ENCODE measurements around the gene RNF123. TPM values are rescaled to one million over a fixed set of nuclear protein-coding genes. Genes with fewer than 3 reads are reported as not detected.
"Not testable (repeated sequence)": the region's sequence is repeated elsewhere in the genome, so short reads cannot be mapped to it uniquely, and the experiment has no call there.

RNF123 gene
- total RNA-seq, 1 donor from 2014 or later = 49.9 TPM

DNA sequence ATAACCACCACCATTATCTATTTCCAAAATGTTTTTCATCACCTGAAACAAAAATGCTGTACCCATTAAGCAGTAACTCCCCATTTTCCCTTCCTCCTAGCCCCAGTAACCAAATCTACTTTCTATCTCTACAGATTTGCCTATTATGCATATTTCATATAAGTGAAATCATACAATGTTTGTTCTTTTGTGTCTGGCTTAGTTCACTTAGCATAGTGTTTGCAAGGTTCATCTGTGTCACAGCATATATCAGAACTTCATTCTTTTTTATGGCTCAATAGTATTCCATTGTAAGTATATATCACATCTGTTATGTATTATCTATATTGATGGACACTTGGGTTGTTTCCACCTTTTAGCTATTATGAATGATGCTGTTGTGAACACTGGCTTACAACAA, 51.1 kb downstream of the RNF123 start:
- Mint-ChIP-seq H3K27ac (no peak overlapping the region), H3K4me3 (no peak overlapping the region), H3K9me3 (no peaks in the 10 kb centered on the region), H3K36me3 (peaks cover 31% of the 10 kb centered on the region), H3K27me3 (no peaks in the 10 kb centered on the region), H3K4me1 (ENCODE audit: unreplicated experiment) (no peaks in the 10 kb centered on the region)
- TF ChIP-seq, protein P1, sequence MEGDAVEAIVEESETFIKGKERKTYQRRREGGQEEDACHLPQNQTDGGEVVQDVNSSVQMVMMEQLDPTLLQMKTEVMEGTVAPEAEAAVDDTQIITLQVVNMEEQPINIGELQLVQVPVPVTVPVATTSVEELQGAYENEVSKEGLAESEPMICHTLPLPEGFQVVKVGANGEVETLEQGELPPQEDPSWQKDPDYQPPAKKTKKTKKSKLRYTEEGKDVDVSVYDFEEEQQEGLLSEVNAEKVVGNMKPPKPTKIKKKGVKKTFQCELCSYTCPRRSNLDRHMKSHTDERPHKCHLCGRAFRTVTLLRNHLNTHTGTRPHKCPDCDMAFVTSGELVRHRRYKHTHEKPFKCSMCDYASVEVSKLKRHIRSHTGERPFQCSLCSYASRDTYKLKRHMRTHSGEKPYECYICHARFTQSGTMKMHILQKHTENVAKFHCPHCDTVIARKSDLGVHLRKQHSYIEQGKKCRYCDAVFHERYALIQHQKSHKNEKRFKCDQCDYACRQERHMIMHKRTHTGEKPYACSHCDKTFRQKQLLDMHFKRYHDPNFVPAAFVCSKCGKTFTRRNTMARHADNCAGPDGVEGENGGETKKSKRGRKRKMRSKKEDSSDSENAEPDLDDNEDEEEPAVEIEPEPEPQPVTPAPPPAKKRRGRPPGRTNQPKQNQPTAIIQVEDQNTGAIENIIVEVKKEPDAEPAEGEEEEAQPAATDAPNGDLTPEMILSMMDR (conservative IDR thresholded peaks at IDR 0.05) = no peak
- DNase-seq (ENCODE audit: extremely low spot score, unreplicated experiment) = no peak

DNA sequence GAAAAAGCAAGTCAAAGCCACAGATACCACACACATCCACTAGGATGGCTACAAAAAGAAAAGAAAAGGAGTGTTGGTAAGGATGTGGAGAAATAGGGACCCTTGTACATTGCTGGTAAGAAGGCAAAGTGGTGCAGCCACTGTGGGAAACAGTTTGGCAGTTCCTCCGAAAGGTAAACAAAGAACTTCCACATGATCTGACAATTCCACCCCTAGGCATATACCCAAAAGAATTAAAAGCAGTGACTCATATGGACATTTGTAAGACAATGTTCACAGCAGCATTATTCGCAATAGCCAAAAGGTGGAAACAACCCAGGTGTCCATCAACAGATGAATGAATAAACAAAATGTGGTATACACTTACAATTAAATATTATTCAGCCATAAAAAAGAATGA, 56.6 kb downstream of the RNF123 start:
- TF ChIP-seq, protein P1 (conservative IDR thresholded peaks at IDR 0.05) = no peak
- no peak overlapping the region for H3K4me3 Mint-ChIP-seq
- H3K9me3 Mint-ChIP-seq = no peaks in the 10 kb centered on the region
- no peak for DNase-seq (ENCODE audit: extremely low spot score, unreplicated experiment)
- H3K4me1 Mint-ChIP-seq (ENCODE audit: unreplicated experiment) = no peaks in the 10 kb centered on the region
- no peak overlapping the region for H3K27ac Mint-ChIP-seq
- H3K36me3 Mint-ChIP-seq = peaks cover 20% of the 10 kb centered on the region
- no peaks in the 10 kb centered on the region for H3K27me3 Mint-ChIP-seq

DNA sequence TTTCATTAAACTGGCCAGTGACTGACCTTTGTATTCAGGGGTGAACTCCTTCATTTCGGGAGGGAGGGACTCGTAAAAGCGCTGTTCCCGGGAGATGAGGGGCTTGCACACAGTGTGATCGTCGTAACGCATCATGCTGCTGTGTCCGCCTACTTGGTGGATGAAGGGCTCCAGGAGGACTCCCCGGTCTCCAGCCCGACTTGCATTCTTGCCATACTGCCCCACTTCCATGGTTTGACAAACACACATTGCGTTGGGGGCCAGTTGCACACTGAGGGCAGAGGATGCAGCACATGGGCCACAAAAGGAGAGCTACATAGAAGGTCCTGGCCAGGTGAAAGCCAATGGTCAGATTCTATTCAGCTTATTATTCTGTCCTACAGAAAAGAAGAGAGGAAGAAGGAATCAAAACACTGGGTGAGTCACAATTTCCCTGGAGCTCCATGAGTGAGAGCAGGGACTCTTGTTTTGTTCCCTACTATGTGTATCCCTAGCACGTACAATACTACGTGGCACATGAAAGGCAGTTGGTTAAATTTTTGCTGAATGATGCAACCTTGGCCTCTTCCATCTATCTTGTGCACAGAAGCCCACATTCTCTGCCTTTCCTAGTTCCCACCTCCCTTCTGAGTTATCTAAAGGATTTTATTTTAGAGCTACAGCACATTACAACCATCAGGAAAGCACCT, 58.6 kb downstream of the RNF123 start:
- Mint-ChIP-seq H3K9me3 (no peaks in the 10 kb centered on the region), H3K36me3 (peaks cover 21% of the 10 kb centered on the region), H3K27ac (peak overlapping the region; percentile 19), H3K4me3 (no peak overlapping the region), H3K27me3 (no peaks in the 10 kb centered on the region), H3K4me1 (ENCODE audit: unreplicated experiment) (peaks cover under 1% of the 10 kb centered on the region)
- DNase-seq (ENCODE audit: extremely low spot score, unreplicated experiment) = no peak
- TF ChIP-seq, protein P1 (conservative IDR thresholded peaks at IDR 0.05) = no peak

DNA sequence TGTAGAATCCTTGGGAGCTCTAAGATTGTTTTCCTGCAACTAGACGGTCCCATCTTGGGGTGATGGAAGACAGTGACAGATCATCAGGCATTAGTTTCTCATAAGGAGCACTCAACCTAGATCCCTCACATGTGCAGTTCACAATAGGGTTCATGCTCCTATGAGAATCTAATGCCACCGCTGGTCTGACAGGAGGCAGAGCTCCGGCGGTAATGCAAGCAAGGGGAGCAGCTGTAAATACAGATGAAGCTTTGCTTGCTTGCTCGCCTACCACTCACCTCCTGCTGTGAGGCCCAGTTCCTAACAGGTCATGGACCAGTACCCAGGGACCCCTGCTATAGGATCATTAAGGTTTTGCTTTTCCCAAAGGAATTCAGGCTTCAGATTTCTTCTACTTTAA, 59.5 kb downstream of the RNF123 start:
- not testable (repeated sequence) for H3K9me3 Mint-ChIP-seq; H3K4me1 Mint-ChIP-seq (ENCODE audit: unreplicated experiment); H3K27ac Mint-ChIP-seq; H3K4me3 Mint-ChIP-seq; H3K27me3 Mint-ChIP-seq; DNase-seq (ENCODE audit: extremely low spot score, unreplicated experiment)
- H3K36me3 Mint-ChIP-seq = peaks cover 25% of the 10 kb centered on the region

DNA sequence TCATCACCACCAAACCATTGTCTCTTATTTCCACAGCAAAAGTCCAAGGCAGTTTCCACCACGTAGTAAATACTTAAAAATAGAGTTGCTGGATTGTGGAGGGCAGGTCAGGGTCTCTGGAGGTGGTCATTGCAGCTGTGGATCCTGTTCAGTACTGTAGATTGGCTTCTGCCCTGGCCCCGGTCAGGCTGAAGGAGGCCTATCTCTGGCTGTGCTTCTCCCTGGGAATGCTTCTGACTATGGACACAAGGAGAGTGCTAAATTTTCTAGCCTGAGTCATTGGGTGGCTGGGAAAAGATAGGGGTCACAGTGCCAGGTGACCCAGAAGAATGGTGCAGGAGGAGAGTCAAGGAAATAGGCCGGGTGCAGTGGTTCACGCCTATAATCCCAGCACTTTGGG, 60.7 kb downstream of the RNF123 start:
- Mint-ChIP-seq H3K4me1 (ENCODE audit: unreplicated experiment) (peaks cover 14% of the 10 kb centered on the region), H3K4me3 (no peak overlapping the region), H3K27ac (no peak overlapping the region), H3K36me3 (peaks cover 18% of the 10 kb centered on the region), H3K27me3 (no peaks in the 10 kb centered on the region), H3K9me3 (no peaks in the 10 kb centered on the region)
- no peak for DNase-seq (ENCODE audit: extremely low spot score, unreplicated experiment)
- TF ChIP-seq, protein P1 (conservative IDR thresholded peaks at IDR 0.05) = no peak

DNA sequence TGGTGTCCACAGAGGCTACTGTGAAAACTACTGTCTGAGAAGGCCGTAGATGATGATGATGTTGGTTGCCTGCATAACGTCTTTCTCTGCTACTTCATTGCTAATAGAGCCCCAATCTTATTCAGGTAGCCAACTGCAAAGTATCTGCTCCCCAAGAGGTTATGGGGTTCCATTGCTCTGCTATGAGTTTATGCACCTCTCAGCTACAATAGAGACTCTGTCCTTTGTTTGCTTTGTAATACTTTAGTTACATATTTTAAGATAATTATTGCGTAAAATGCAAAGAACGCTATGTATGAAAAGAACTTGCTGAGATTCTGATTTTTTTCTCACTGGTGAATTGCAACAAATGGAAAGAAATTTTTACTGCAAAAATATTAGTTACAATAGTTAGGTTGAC, 62.1 kb downstream of the RNF123 start:
- DNase-seq (ENCODE audit: extremely low spot score, unreplicated experiment) = no peak
- no peak overlapping the region for H3K27ac Mint-ChIP-seq
- peaks cover 23% of the 10 kb centered on the region for H3K4me1 Mint-ChIP-seq (ENCODE audit: unreplicated experiment)
- TF ChIP-seq, protein P1 (conservative IDR thresholded peaks at IDR 0.05) = no peak
- H3K4me3 Mint-ChIP-seq = no peak overlapping the region
- H3K27me3 Mint-ChIP-seq = no peaks in the 10 kb centered on the region
- H3K36me3 Mint-ChIP-seq = peaks cover 18% of the 10 kb centered on the region
- H3K9me3 Mint-ChIP-seq = no peaks in the 10 kb centered on the region

Measured in type B pancreatic cell (in vitro differentiated cells).